Measurements from ENCODE around the gene MIEF1.

GRCh38 chr22:39467390-39467895, 34.6 kb upstream of the MIEF1 start:
- no peak for TF ChIP-seq CTCF (IDR thresholded peaks at IDR 0.05)
- no peak for TF ChIP-seq POLR2A (IDR thresholded peaks at IDR 0.05)
